ENCODE measurements around the gene COL15A1.

Gene COL15A1

DNA sequence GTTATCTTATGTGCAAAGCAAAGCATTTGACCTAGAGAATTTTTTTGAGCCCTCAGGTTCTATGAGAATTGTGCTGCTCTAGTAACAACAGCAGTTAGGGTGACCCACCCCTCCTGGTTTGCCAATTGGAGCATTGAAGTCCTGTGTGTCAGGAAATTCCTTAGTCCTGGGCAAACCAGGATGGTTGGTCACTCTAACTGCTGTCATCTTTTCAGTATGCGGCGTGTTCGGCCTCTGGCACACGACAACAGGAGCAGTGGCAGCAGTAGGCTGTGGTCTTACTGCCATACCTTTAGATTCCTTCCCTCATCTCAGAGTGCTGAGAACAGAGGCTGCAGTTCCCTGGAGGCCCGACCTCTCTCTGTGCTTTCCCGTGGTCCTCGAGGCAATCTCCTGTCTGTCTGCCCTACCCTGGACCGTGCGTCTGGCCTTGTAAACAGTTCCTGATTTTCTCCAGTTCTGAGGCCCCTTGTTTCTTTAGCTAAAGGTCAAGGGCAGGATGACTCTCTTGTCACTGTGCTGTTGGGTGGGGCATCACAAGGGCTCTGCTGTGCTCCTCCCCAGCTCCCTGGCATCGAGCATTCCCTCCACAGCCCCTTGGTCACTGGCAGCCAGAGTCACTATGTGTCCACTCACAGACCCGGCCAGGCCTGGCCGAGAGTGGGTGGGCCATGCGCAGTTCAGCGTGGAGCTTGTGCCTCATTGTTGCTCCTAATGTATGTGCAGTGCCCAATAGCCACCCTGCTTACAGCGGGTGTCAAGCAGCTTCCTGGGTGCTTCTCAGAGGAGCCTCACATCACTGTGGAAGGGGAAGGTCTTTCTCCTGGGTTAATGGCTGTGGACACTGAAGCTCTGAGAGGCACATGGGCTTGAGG is 18.5 kb upstream of the COL15A1 start:
- peaks cover 6% of the 10 kb centered on the region for H3K27me3 Mint-ChIP-seq (ENCODE audit: low read depth, poor library complexity)
- DNase-seq: no peak
- H3K27ac Mint-ChIP-seq: no peak overlapping the region
- H3K4me3 Mint-ChIP-seq: no peak overlapping the region
- H3K9me3 Mint-ChIP-seq: no peaks in the 10 kb centered on the region
- peaks cover 23% of the 10 kb centered on the region for H3K4me1 Mint-ChIP-seq
- no peaks in the 10 kb centered on the region for H3K36me3 Mint-ChIP-seq (ENCODE audit: low read depth)
- TF ChIP-seq, protein P1, sequence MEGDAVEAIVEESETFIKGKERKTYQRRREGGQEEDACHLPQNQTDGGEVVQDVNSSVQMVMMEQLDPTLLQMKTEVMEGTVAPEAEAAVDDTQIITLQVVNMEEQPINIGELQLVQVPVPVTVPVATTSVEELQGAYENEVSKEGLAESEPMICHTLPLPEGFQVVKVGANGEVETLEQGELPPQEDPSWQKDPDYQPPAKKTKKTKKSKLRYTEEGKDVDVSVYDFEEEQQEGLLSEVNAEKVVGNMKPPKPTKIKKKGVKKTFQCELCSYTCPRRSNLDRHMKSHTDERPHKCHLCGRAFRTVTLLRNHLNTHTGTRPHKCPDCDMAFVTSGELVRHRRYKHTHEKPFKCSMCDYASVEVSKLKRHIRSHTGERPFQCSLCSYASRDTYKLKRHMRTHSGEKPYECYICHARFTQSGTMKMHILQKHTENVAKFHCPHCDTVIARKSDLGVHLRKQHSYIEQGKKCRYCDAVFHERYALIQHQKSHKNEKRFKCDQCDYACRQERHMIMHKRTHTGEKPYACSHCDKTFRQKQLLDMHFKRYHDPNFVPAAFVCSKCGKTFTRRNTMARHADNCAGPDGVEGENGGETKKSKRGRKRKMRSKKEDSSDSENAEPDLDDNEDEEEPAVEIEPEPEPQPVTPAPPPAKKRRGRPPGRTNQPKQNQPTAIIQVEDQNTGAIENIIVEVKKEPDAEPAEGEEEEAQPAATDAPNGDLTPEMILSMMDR (IDR thresholded peaks at IDR 0.05): no peak

DNA sequence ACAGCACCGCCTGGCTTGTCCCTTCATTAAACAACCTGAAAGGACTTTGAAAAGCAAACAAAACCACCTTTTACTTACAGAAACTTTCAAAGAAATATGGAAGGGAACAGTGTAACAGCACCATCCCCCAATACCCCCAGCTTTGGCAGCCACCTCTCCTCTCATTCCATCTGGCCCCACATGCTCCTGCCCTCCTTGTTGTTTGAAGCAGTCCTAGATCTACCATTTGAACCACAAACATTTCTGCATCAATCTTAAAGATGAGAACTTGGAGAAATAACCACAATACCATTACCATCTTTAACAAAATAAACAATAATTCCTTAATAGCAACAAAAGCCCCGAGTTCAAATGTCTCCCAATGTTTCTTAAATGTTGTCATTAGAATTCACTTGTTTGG is 17.8 kb upstream of the COL15A1 start:
- Mint-ChIP-seq H3K36me3 (ENCODE audit: low read depth) (no peaks in the 10 kb centered on the region), H3K9me3 (no peaks in the 10 kb centered on the region), H3K4me3 (no peak overlapping the region), H3K4me1 (peaks cover 23% of the 10 kb centered on the region), H3K27ac (peak overlapping the region; percentile 1), H3K27me3 (ENCODE audit: low read depth, poor library complexity) (peaks cover 6% of the 10 kb centered on the region)
- no peak for DNase-seq
- TF ChIP-seq, protein P1 (IDR thresholded peaks at IDR 0.05): no peak

DNA sequence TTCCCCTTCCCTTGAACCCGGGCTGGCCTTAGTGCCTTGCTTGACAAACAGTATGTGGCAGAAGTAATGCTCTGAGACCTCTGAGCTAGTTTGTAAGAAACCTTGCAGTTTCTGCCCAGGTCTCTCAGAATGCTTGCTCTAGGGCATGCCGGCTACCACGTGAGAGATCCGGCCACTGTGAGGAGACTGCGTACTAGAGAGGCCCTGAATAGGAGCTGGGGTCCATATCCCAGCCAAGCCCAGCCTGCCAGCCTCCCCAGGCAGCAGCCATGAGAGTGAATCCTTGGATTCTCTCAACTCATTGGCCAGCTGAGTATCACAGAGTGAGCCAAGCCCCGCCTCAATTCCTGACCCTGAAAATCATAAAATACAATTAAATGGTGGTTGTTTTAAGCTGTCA is 16.0 kb upstream of the COL15A1 start:
- peaks cover 23% of the 10 kb centered on the region for H3K4me1 Mint-ChIP-seq
- peaks cover 6% of the 10 kb centered on the region for H3K27me3 Mint-ChIP-seq (ENCODE audit: low read depth, poor library complexity)
- no peaks in the 10 kb centered on the region for H3K36me3 Mint-ChIP-seq (ENCODE audit: low read depth)
- no peak overlapping the region for H3K4me3 Mint-ChIP-seq
- TF ChIP-seq, protein P1 (IDR thresholded peaks at IDR 0.05): no peak
- no peak overlapping the region for H3K27ac Mint-ChIP-seq
- H3K9me3 Mint-ChIP-seq: no peaks in the 10 kb centered on the region
- DNase-seq: no peak

DNA sequence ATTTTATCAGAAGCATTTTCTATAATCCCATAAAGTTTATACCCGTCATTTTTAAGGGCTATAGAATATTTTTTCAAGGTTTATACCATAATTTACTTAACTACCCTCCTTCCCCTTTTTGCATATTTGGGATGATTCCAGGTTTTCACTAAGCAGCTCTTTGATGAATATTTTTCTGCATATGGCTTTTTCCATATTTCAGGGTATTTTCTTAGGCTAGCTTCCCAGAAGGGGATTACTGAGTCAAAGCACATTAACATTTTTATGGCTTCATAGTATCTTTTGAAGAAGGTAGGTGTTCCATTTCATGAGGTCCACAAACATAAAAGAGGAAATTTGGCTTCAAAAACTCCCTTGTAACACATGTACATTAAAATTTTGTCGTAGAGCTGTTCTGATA is 14.6 kb upstream of the COL15A1 start:
- H3K4me3 Mint-ChIP-seq: no peak overlapping the region
- no peaks in the 10 kb centered on the region for H3K9me3 Mint-ChIP-seq
- peaks cover 20% of the 10 kb centered on the region for H3K4me1 Mint-ChIP-seq
- H3K36me3 Mint-ChIP-seq (ENCODE audit: low read depth): no peaks in the 10 kb centered on the region
- H3K27ac Mint-ChIP-seq: no peak overlapping the region
- no peak for DNase-seq
- peaks cover 8% of the 10 kb centered on the region for H3K27me3 Mint-ChIP-seq (ENCODE audit: low read depth, poor library complexity)
- TF ChIP-seq, protein P1 (IDR thresholded peaks at IDR 0.05): no peak

DNA sequence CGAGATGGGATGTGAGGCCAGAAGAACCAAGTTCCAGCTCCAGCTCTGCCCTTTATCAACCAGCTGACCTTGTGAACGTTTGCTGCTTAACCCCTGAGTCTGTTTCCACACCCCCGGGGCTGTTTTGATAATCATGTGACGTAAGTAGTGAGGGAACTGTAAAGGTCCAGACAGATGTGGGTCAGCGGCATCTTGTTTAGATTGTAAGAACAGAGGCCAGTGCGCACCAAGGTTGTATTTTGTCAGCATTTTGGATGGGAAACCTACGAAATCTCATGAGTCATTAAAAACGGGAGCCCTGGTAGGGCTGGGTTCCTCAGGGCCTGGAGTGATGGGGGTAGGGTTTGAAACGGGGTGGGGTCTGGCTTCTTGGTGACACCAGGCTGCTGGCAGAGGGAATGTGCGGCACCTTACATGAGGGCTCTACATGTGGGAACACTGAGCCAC is 13.8 kb upstream of the COL15A1 start:
- peaks cover 13% of the 10 kb centered on the region for H3K4me1 Mint-ChIP-seq
- H3K36me3 Mint-ChIP-seq (ENCODE audit: low read depth): no peaks in the 10 kb centered on the region
- DNase-seq: no peak
- H3K4me3 Mint-ChIP-seq: no peak overlapping the region
- no peaks in the 10 kb centered on the region for H3K9me3 Mint-ChIP-seq
- no peak overlapping the region for H3K27ac Mint-ChIP-seq
- TF ChIP-seq, protein P1 (IDR thresholded peaks at IDR 0.05): no peak
- H3K27me3 Mint-ChIP-seq (ENCODE audit: low read depth, poor library complexity): peaks cover 8% of the 10 kb centered on the region

DNA sequence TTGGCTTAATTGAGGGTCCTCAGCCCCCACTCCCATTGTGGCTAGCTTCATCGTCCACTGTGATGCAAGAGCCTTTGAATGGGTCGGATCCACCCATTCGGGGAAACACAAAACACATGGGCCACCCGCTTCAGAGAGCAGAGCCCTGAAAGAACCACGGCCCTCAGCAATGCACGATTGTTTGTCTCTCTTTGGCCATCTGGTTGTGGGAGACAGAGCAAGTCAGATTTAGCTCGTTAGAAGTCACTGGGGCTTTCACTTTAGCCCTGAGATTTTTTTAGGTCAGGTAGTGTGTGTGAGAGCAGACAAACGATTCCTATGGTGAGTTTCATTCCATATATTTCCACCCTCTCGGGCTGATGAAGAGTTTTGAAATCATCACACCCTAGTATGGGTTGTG is 12.9 kb upstream of the COL15A1 start:
- Mint-ChIP-seq H3K27me3 (ENCODE audit: low read depth, poor library complexity) (peaks cover 12% of the 10 kb centered on the region), H3K9me3 (no peaks in the 10 kb centered on the region)

More for the DNA sequence above, 12.9 kb upstream of the COL15A1 start:
- TF ChIP-seq, protein P1 (IDR thresholded peaks at IDR 0.05): no peak
- H3K4me3 Mint-ChIP-seq: no peak overlapping the region
- DNase-seq: no peak
- H3K4me1 Mint-ChIP-seq: peaks cover 5% of the 10 kb centered on the region
- H3K36me3 Mint-ChIP-seq (ENCODE audit: low read depth): no peaks in the 10 kb centered on the region
- H3K27ac Mint-ChIP-seq: no peak overlapping the region
